ENCODE data around the gene GPC6.
A peak's percentile ranks its signal among the peaks of the same experiment; 100 is the strongest.

Gene GPC6

GRCh38 chr13:94272038-94272437, 1045.4 kb downstream of the GPC6 start:
- no peak for DNase-seq

- peak; percentile 17 for DNase-seq
These were observed 1053.7 kb downstream of the GPC6 start for GRCh38 chr13:94280349-94280748.

- DNase-seq: no peak
These were observed 1054.2 kb downstream of the GPC6 start for GRCh38 chr13:94280845-94281244.

DNA sequence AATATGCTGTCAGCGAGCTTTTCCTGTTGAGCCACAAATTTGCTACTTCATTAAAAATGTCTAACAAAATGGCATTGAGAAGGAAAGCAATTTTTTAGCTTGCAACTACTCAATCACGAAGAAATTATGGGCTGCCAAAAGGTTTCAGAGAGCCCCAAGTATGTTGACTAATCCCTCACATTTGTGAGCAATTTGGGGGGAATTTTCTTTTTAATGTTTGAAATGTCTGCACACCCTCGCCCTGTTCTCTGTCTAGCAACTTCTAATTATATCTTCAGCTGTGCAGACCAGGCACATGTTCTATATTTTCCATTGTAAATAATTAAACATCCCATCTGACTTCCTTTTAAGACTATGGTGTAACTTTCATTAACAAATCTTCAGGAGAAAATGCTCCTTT, 1060.0 kb downstream of the GPC6 start:
- DNase-seq: peak; percentile 51

DNA sequence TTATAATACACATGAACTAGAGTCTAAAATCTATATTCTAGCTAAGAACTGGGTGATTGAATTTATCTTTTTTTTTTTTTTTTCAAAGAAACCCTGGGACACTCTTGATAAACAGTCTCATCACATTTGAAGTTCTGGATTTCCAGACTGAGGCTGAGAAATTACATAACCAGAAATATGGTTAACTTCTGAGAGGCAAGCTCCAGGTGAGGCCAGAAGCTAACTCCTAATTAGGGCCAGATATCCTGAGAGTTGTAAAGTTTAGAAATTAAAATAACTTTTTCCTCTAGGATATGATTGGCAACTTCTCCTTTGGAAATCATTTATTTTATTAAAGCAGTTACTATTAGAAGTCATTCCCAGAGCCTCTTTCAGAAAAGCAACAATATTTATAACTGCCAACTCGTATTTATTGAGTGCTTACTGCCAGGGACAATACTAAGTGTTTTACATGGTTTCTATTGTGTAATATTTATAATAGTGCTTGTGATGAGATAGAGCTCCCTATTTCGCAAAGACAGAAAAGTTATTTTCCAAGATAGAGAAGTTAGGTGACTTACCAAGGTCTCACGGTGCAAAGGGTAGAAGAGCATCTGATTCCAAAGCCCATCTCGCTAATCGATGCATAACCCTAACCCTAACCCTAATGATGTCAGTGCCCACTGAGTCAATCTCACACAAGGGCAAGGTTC, 1065.2 kb downstream of the GPC6 start:
- no peak for DNase-seq

- DNase-seq: no peak
These were observed 1065.7 kb downstream of the GPC6 start for GRCh38 chr13:94292323-94292640.

DNA sequence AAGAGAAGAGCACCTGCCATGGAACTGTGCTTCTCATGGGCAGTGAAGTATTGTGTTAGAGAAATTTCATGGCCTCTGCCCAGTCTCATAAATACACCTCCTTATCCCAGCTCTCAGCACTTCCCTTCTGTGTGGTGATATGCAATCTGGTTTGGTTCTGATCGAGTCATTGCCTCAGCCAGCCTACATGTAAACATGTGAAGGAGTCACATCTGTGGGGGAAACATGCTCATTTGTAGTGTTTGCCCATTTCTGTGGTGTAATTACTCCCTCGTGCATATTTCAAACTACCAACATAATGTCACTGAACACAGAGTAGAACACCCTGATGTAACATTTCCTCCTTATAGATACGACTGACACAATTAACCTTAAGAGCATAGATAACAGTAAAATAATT, 1069.9 kb downstream of the GPC6 start:
- peak; percentile 80 for DNase-seq

DNA sequence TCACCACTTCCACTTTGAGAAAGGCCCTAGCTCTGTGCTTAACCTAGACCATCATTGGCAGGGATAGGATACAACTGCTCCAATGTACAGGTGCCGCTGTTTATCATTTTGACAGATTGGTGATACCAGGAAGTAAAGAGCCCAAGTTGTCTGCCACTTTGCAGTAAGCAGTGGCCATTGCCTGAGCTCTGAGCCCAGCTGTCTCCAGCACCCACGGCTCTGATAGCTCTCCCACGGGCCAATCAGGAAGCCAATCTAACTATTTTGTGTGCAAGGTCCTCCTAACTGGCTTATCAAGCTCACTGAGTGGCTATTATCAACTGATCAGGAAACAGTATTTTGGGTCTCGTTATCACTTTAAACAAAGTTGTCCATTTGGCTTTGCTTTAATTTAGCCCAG, 1071.7 kb downstream of the GPC6 start:
- DNase-seq: peak; percentile 83

DNA sequence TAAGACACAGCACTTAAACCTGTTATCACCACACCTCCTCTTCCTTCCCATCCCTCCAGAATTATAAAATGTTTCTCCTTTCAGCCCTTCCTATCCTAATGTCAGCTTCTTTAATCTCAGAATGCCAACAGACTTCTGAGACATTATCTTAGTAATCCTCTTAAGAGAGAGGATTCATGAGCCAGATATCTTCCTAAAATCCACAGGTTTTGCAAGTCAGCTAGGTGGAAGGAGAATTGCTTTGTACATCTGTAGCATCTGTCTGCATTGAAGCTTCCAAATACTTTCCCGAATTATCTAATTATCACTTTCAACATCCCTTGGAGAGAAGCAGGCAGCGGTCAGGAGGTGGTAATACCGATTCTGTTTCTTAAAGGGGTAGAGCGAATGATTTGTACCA, 1073.8 kb downstream of the GPC6 start:
- peak; percentile 68 for DNase-seq

DNA sequence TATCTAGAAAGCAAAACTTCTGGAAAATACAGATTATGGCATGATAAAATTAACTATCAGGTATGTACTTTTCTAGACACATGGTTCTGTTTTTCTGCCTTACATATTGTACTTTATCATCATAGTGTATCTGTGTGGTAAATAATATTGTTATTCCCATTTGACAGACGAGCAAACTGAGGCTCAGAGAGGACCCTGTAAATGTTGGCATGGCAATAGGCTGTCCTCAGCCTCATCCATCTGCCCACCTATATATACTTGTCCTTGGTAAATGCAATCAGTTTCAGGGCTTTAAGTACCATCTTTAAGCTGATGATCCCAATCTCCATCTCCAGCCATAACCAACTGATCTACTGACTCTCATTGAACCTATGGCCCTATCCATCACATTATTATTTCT, 1074.9 kb downstream of the GPC6 start:
- DNase-seq: no peak

DNA sequence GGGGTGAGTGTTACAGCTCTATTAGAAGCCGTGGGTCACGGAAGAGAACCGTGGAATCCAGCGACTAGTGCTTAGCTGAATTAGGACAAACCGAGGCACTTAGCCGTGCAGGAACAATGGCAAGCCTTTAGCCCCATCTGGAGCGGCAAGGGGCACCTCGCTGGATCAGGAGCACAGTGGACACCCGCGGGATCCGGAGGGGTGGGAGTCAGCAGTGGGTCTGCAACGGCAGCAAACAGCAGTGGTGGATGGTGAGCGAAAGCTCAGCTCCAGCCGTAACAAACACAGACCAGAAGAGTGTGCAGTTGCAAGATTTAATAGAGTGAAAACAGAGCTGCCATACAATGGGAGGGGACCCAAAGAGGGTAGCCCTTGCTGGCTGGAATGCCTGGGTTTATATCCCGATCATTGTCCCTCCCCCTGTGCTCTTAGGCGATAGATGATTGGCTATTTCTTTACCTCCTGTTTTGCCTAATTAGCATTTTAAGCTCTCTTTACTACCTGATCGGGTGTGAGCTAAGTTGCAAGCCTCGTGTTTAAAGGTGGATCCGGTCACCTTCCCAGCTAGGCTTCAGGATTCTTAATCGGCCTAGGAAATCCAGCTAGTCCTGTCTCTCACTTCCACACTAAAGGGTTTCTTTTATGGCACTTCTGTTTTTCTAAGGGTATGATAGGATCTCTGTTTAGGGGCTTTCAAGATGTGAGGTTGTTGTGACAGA, 1076.4 kb downstream of the GPC6 start:
- DNase-seq: peak; percentile 48

GRCh38 chr13:94303644-94304174, 1077.1 kb downstream of the GPC6 start:
- DNase-seq: peak; percentile 48

- peak; percentile 53 for DNase-seq
These were observed 1078.4 kb downstream of the GPC6 start for GRCh38 chr13:94305033-94305432.

- DNase-seq: peak; percentile 56
These were observed 1078.9 kb downstream of the GPC6 start for GRCh38 chr13:94305463-94305862.

DNA sequence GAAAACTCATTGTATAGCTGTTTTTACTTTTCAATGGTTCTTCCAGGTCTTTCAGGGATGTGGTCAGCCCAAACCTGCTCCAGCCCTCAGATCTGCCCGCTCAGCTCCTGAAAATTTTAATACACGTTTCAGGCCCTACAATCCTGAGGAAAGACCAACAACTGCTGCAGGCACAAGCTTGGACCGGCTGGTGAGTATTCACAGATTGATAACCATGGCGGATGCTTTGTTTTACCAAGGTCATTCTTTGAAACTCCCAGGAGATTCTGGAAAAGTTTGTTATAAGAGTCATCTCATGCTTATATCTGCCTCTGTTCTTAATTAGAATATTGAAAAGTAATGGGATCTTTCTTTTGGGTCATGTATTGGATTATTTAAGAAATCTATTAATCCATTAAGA, 1079.3 kb downstream of the GPC6 start:
- no peak for DNase-seq

DNA sequence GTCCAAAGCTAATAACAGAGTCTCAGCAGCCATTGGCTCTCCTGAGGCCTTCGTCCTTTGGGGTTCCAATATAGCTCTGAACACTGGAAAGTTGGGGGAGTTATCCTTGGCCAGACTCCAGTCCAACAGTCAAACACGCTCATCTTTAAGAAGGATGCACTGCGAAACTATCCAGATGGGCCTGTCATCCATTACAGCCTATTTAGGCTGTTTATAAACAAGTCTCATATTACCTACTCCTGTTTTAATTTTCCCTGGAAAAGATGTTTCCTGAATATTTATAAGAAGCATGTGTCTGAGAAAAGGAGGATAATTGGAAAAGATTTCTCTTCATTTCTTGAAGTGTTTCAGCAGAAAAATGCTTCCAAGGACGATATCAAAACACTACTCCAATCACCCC, 1082.2 kb downstream of the GPC6 start:
- peak; percentile 45 for DNase-seq

DNA sequence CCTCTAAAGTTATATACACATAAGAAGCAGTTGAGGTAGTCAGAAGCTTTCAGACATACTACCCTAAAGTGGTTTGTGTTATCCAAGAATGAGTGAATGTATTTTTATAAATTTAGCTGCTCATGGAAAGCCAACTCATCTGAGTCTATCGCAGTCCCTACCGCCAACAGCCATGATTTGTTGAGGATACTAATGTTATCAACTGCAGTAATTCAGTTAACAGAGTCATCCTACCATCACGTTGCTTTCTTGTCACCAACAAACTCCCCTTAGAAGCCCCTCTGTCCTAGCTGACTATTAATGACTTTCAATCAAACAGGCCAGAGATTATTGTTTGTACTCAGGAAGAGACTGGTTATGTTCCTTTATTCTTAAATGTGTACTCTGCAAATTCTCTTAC, 1083.0 kb downstream of the GPC6 start:
- no peak for DNase-seq

DNA sequence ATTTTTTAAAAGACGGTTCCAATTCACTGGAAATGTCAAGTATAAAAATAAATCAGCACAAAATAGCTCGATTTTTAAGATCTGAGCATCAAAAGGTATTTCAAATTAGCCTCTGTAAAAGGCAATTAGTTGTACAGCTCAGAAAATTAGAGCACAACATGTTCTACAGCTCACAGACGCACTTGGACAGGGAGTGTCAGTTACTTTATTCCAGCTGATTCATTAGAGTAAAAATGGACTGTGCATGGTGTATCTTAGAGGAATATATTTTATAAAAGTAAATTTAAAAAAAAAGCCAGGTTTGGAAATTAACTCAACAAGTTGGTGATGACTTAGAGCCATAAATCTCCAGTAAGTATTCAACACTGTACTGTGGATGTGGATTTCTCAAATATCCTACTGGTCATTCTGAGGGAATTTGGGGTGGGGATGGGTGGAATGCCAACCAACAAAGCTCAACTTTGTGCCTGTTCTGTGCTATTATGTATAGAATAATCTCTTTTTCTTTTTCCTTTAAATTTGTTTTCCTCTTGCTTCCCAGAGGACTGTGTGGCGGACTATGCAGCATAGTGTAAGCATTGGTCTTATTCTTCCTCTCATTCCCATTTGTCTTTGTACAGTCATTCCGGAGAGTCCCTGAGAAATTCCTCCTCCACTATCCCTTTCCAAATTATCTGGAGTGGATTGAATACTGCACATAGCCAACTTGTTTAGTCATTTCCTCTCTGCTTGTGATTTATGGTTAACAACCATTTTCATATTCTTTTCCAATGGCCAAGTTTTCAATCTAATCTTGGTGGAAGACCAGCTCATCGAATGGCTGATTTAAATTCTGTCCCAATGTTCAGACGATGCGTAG, 1083.6 kb downstream of the GPC6 start:
- DNase-seq: no peak

- no peak for DNase-seq
These were observed 1085.3 kb downstream of the GPC6 start for GRCh38 chr13:94311893-94312292.

- peak; percentile 98 for DNase-seq
These were observed 1086.1 kb downstream of the GPC6 start for GRCh38 chr13:94312511-94313216.

- DNase-seq: peak; percentile 89
These were observed 1086.8 kb downstream of the GPC6 start for GRCh38 chr13:94313321-94313910.

- no peak for DNase-seq
These were observed 1087.3 kb downstream of the GPC6 start for GRCh38 chr13:94313926-94314325.

DNA sequence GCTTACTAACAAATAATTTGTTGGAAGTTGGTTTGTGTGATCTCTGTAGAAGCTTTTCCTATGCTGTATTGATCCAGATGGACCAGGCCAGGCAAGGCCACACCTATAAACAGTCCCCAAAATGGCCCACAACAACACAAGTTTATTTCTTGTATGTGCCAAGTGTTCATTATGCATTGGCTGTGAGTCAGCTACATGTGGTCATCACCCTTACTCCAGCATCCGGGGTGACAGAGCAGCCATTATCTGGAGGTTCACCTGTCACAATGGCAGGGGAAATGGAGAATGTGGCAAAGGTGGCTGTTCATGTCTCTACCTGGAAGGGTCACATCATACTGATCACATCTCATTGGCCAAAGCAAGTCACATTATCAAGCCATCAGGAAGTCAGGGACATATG, 1088.6 kb downstream of the GPC6 start:
- DNase-seq: no peak

Data from NCI-H69 (cell line).